NB4 (cell line): Measurements from ENCODE around the gene TMEM150A.

Source experiments
- CTCF ChIP-seq: IDR thresholded peaks from one replicate; pipeline ENCODE4 v1.5.1; 2012; ENCODE audit warnings: low read depth, low read length
- MYC ChIP-seq: IDR thresholded peaks from 2 replicates; pipeline ENCODE4 v1.6.1; 2011; ENCODE audit warnings: low read depth, low read length
- POLR2A ChIP-seq: IDR thresholded peaks from 2 replicates; pipeline ENCODE4 v1.6.1; 2011; ENCODE audit warnings: mild to moderate bottlenecking; ENCODE audit not compliant: insufficient read length; ENCODE audit errors: extremely low read depth
- TF ChIP-seq, protein P1 (sequence below): IDR thresholded peaks from 2 replicates; pipeline ENCODE4 v1.6.1; 2011; ENCODE audit warnings: low read depth, low read length

DNA sequence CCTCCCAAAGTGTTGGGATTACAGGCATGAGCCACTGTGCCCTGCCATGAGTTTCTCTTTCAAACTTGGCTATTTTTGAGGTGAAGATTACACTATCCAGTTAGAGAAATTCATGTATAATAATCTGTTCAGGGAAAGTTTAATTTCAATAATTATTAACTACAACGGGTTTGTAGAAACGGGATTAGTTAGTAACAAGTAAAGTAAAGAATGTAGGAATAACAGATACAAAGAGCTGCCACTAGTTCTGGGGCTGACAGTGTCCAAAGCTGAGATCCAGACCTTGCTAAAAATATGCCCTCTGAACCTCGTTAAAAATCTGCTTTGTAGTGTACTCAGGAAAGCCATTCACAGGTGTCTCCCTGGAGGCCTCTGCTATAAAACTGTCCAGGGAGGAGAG is 48.6 kb upstream of the TMEM150A start:
- TF ChIP-seq, protein P1, sequence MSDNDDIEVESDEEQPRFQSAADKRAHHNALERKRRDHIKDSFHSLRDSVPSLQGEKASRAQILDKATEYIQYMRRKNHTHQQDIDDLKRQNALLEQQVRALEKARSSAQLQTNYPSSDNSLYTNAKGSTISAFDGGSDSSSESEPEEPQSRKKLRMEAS: no peak
- no peak for TF ChIP-seq POLR2A
- no peak for TF ChIP-seq CTCF
- no peak for TF ChIP-seq MYC
